ENCODE data around the gene NPR2. TPM values are rescaled to one million over a fixed set of nuclear protein-coding genes. Genes with fewer than 3 reads are reported as not detected.
A peak's percentile ranks its signal among the peaks of the same experiment; 100 is the strongest.

NPR2 gene
- total and polyA plus RNA-seq, 8 donors, result 17.6 to 58.6 (median 47.2) TPM

DNA sequence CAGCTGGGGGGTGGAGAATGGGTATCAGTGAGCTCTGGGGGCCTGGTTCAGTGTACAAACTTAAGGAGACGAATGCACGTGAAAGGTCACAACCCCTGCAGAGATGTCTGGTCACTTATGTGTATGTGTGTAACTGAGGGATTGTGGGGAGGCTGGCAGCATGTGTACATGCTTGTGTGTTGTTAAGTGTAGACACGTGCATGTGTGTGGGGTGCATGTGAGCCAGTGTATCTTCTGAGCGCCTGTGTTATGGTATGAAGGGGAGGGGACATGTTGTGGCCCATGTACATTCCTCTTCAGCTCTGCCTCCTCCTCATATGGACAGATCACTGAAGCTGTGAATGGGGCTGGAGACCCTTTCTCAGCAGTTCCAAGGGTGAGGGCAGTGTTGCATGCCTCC lies 39.6 kb downstream of the NPR2 start:
- Histone ChIP-seq H3K27me3 (no peaks in the 10 kb centered on the region), H3K4me3 (no peak overlapping the region), H3K36me3 (no peaks in the 10 kb centered on the region), H3K4me1 (peaks cover 6 to 39% of the 10 kb centered on the region in 2 donors), H3K9me3 (no peaks in the 10 kb centered on the region), H3K27ac (no peak overlapping the region)
- TF ChIP-seq, protein P1, sequence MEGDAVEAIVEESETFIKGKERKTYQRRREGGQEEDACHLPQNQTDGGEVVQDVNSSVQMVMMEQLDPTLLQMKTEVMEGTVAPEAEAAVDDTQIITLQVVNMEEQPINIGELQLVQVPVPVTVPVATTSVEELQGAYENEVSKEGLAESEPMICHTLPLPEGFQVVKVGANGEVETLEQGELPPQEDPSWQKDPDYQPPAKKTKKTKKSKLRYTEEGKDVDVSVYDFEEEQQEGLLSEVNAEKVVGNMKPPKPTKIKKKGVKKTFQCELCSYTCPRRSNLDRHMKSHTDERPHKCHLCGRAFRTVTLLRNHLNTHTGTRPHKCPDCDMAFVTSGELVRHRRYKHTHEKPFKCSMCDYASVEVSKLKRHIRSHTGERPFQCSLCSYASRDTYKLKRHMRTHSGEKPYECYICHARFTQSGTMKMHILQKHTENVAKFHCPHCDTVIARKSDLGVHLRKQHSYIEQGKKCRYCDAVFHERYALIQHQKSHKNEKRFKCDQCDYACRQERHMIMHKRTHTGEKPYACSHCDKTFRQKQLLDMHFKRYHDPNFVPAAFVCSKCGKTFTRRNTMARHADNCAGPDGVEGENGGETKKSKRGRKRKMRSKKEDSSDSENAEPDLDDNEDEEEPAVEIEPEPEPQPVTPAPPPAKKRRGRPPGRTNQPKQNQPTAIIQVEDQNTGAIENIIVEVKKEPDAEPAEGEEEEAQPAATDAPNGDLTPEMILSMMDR (IDR thresholded peaks at IDR 0.05), result no peak
- DNase-seq, result no peak
- no peak for ATAC-seq
- intact Hi-C loops (cut with DNase I), result no loop called here

- TF ChIP-seq, protein P1 (IDR thresholded peaks at IDR 0.05), result no peak
- no peaks in the 10 kb centered on the region for H3K9me3 ChIP-seq
- no peaks in the 10 kb centered on the region for H3K27me3 ChIP-seq
- no peak overlapping the region for H3K4me3 ChIP-seq
- peaks cover 6 to 34% of the 10 kb centered on the region in 2 donors for H3K4me1 ChIP-seq
- ATAC-seq, result peak; percentile 33
- intact Hi-C loops (cut with DNase I), result no loop called here
- H3K27ac ChIP-seq, result no peak overlapping the region
- no peaks in the 10 kb centered on the region for H3K36me3 ChIP-seq
- peak in 1 of 4 donors; percentile 53 for DNase-seq
These were observed 41.4 kb downstream of the NPR2 start for GRCh38 chr9:35832814-35833213.

- no peak overlapping the region for H3K27ac ChIP-seq
- DNase-seq (no peak), ATAC-seq (no peak)
- H3K27me3 ChIP-seq, result peaks cover 0 to 11% of the 10 kb centered on the region in 2 donors
- no peaks in the 10 kb centered on the region for H3K36me3 ChIP-seq
- TF ChIP-seq, protein P1 (IDR thresholded peaks at IDR 0.05), result no peak
- H3K9me3 ChIP-seq, result no peaks in the 10 kb centered on the region
- intact Hi-C loops (cut with DNase I), result no loop called here
- H3K4me3 ChIP-seq, result no peak overlapping the region
- peaks cover 6 to 29% of the 10 kb centered on the region in 2 donors for H3K4me1 ChIP-seq
These were observed 43.1 kb downstream of the NPR2 start for GRCh38 chr9:35834260-35835215.

DNA sequence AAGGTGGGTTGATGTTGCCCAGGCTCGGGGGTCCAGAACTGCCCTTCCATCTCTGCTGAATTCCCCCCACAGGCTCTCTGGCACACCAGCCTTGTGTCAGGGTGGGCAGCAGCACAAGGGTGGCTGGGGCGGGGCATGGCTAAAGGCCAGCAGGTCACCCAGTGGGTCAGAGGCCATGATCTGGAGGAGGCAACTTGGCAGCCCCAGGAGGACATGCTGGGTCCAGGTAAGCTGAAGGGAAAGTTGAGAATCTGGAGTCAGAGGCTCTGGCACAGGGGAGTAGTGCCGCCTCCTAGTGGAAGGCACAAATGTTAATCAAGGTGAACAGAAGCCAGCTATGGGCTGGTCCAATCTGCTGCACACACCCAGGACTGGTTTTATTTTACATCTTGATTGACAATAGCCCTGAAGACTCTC lies 43.8 kb downstream of the NPR2 start:
- DNase-seq, result no peak
- ATAC-seq, result peak; percentile 19
- intact Hi-C loops (cut with DNase I), result no loop called here
- H3K36me3 ChIP-seq, result no peaks in the 10 kb centered on the region
- TF ChIP-seq, protein P1 (IDR thresholded peaks at IDR 0.05), result no peak
- H3K27me3 ChIP-seq, result peaks cover 0 to 17% of the 10 kb centered on the region in 2 donors
- H3K27ac ChIP-seq, result no peak overlapping the region
- H3K9me3 ChIP-seq, result no peaks in the 10 kb centered on the region
- H3K4me3 ChIP-seq, result no peak overlapping the region
- H3K4me1 ChIP-seq, result peaks cover 1 to 23% of the 10 kb centered on the region in 2 donors

- ATAC-seq (no peak), DNase-seq (no peak)
- no peak overlapping the region for H3K4me3 ChIP-seq
- intact Hi-C loops (cut with DNase I), result no loop called here
- TF ChIP-seq, protein P1 (IDR thresholded peaks at IDR 0.05), result no peak
- no peaks in the 10 kb centered on the region for H3K36me3 ChIP-seq
- H3K27ac ChIP-seq, result no peak overlapping the region
- no peaks in the 10 kb centered on the region for H3K9me3 ChIP-seq
- H3K4me1 ChIP-seq, result peaks cover 0 to 23% of the 10 kb centered on the region in 2 donors
- peaks cover 0 to 23% of the 10 kb centered on the region in 2 donors for H3K27me3 ChIP-seq
These were observed 44.4 kb downstream of the NPR2 start for GRCh38 chr9:35835766-35836165.
